Measurements from ENCODE around the gene ERICH6. TPM values are rescaled to one million over a fixed set of nuclear protein-coding genes. Genes with fewer than 3 reads are reported as not detected.

The ERICH6 gene
- total and polyA plus RNA-seq, 10 of the 15 experiments (the other 5 are each of a cell fraction or from before 2014, with no cell fraction given) = 0.04 to 0.40 (median 0.22) TPM; not detected in 6

DNA sequence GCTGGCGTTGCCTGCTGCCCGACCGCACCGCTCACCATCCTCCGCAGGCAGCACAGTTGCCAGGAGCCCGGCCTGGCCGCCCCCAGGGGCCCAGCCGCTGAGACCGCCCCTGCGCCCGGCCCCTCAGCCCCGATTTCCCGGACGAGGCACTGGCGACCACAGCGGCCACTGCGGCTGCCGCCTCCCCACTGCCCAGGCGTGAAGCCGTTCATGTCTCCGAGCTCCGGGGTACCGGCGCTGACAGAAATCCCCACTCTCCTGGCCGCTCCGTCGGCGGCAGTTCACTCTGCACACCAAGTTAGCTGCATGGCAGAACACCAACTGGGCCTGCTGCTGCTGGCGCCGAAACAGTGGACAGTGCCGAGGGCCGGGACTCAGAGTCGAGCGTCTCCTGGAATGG lies 92.1 kb downstream of the ERICH6 start:
- 98% methylated on average over 34 of the region's 34 CpGs for WGBS (ENCODE audit: insufficient coverage, insufficient replicate concordance, low lambda C conversion rate, missing lambda C conversion rate)
- Histone ChIP-seq H2AFZ (ENCODE audit: control insufficient read depth, low read depth, low read length) (no peak overlapping the region), H3K4me1 (ENCODE audit: control insufficient read depth, insufficient read depth, low read length) (peaks cover 15% of the 10 kb centered on the region), H3K36me3 (ENCODE audit: control insufficient read depth in 2 of 2, insufficient read depth in 2 of 2, low read length in 1 of 2) (peaks cover 6 to 7% of the 10 kb centered on the region in 2 experiments), H3K79me2 (ENCODE audit: control insufficient read depth, insufficient read depth, low read length) (peaks cover 81% of the 10 kb centered on the region), H3K4me2 (ENCODE audit: control insufficient read depth, insufficient read depth) (no peak overlapping the region), H3K9me3 (replicated peaks; ENCODE audit: control insufficient read depth, insufficient read depth, low read length) (peaks cover under 1% of the 10 kb centered on the region; the same call in 2 of the 3 replicates), H3K4me3 (no peak overlapping the region), H4K20me1 (ENCODE audit: control insufficient read depth, insufficient read depth) (peaks cover 6% of the 10 kb centered on the region), H3K27me3 (replicated peaks in 1 of 2; ENCODE audit: control insufficient read depth in 2 of 2, insufficient read depth in 2 of 2, low read length in 1 of 2) (no peaks in the 10 kb centered on the region), H3K9ac (ENCODE audit: control insufficient read depth, insufficient read depth, low read length) (no peak overlapping the region), H3K27ac (ENCODE audit: control insufficient read depth, insufficient read depth) (no peak overlapping the region)
- no peak for ATAC-seq
- RAD21 ChIA-PET (ENCODE audit: unreplicated experiment) = interaction anchor here (0.7 kb wide), 1 partner anchor 371 kb away, joined by 3 read pairs; no protein-coding TSS in a partner anchor
- no peak for FAIRE-seq
- intact Hi-C loops (cut with micrococcal nuclease; ENCODE audit: unreplicated experiment) (no loop called here), in situ Hi-C loops (cut with MboI) (no loop called here)
- POLR2A ChIA-PET = interaction anchor here (1.5 kb wide), 1 partner anchor 12 kb away, joined by 3 read pairs; no protein-coding TSS in a partner anchor
- DNase-seq (ENCODE audit: low read depth, low spot score) = no peak
- CTCF ChIA-PET = interaction anchor here (0.6 to 1.0 kb wide), 2 partner anchors 176 to 1283 kb away, joined by 3 to 4 read pairs; no protein-coding TSS in a partner anchor
- TF ChIP-seq IRF5 (IDR thresholded peaks at IDR 0.05; ENCODE audit: borderline replicate concordance) = no peak
- no peak for TF ChIP-seq SMARCA5 (IDR thresholded peaks at IDR 0.05)
- no peak for TF ChIP-seq FOS (IDR thresholded peaks at IDR 0.05; ENCODE audit: borderline replicate concordance, extremely low read depth, insufficient read length)
- no peak for TF ChIP-seq SUZ12 (IDR thresholded peaks at IDR 0.05; ENCODE audit: unreplicated experiment)
- TF ChIP-seq EP300 (IDR thresholded peaks at IDR 0.05; ENCODE audit: borderline replicate concordance in 1 of 2, control insufficient read depth in 1 of 2, low read depth in 2 of 2, low read length in 2 of 2) = no peak
- no peak for TF ChIP-seq SPI1 (IDR thresholded peaks at IDR 0.05; ENCODE audit: borderline replicate concordance, insufficient read depth, low read depth, low read length)
- TF ChIP-seq YBX1 (IDR thresholded peaks at IDR 0.05) = no peak
- SMC1A ChIA-PET (ENCODE audit: uncharacterized antibody, unreplicated experiment) = interaction anchor here (1.0 to 1.6 kb wide), 5 partner anchors 9 to 111 kb away, joined by 3 to 5 read pairs (median 3); partner anchors contain the start of gene SELENOT
- BruUV-seq (replicated peaks) = no TSS peak
